ENCODE data around the gene SMG9.
"Not testable (repeated sequence)": the region's sequence is repeated elsewhere in the genome, so short reads cannot be mapped to it uniquely, and the experiment has no call there.

Gene SMG9

GRCh38 chr19:43779820-43780219, 25.1 kb upstream of the SMG9 start:
- DNase-seq, result no peak

DNA sequence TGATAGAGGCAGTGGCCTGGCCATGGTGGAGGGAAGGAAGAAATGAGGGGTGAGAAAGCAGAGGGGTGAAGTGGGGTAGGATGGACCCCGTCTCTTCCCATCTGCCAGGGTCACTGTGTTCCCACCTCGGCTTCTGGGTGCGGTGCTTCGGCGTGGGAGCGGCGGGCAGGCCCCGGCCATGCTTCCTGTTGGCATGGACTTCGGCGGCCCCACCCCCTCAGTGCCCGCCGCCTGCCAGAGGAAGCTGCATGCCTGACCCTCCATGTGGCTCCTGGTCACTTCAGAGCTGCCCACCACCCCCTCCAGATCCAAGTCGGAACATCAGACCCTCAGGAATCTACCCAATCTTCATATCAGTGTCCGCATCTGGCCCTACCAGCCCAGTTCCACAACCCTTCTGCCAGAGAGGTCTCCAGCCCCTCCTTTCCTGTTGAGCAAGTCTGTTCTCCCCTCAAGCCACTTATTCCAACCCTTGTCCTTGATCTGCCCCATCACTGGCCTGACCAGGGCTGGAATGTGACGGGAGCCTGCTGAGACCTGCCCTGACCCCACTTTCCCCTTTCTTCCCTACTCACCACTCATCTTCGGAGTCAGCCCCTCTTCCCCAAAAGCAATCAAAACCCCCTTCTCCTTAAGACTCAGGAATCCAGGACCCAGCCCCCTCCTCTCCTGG, 24.5 kb upstream of the SMG9 start:
- no peak for DNase-seq

GRCh38 chr19:43778651-43779050, 23.9 kb upstream of the SMG9 start:
- DNase-seq, result no peak

DNA sequence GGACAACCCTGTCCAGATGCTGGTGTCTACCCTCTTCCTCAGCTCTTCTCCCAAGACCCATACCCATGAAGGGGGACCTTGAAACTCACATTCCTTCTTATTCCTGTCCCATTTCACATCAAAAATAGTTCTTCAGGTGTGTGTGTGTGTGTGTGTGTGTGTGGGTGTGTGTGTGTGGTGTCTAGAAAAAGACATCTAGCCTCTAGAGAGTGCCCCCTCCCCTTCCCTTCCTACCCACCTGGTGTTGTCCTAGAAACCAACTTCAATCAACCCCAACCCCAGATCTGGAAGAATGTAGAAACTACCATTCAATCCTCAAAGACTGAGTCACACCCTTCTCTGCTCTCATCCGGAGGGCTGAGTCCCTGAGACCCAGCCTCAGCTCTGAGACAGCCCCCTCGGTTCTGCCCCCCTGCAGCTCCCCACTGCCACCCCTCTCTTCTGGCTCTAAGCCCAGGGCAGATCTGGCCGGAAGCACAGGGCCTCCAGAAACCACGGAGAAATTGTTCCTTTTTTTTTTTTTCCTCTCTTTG, 22.5 kb upstream of the SMG9 start:
- peak; percentile 49 to 51 for DNase-seq

- DNase-seq, result peak; percentile 69 to 79
Measured at GRCh38 chr19:43776286-43776685, 21.5 kb upstream of the SMG9 start.

- no peak for DNase-seq
Measured at GRCh38 chr19:43775299-43775890, 20.6 kb upstream of the SMG9 start.

- not testable (repeated sequence) for DNase-seq
Measured at GRCh38 chr19:43774940-43775258, 20.1 kb upstream of the SMG9 start.

DNA sequence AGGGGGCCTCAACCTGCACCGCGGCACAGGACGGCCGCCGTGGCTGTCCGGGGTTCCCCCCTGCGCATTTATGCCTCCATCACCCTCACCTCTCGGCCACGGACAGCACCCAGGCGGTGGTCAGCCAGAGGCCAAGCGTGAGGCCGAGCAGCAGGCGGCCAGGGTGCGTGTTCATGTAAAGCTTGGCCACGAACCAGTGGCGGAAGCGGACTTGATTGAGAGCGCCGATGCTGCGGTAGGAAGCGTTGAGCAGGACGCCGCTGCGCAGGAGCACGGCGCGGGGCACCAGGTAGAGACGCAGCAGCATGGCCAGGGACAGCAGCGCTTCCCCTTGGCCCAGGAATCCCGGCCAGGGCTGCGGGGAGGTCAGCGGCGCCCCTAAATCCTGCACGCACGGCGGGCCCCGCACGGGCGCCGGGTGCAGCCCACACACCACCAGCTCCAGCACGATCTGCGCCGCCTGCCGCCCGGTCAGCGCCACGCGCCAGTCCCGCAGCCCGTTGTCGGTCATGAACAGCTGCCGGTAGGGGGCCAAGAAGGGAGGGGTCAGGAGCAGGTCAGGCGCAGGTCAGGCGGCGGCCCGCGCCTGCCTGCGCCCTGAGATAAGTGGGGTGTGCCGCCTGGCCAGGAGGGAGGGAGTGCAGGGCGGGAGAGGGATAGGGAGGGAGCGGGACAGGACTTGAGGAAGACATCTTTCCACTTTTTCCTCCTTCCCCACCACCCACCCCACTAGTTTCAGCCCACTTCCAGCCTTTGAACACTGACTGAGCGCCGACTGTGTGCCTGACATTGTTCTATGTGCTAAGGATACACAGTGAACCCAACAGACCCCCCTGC, 19.6 kb upstream of the SMG9 start:
- DNase-seq, result no peak

- DNase-seq, result no peak
Measured at GRCh38 chr19:43773725-43774102, 19.0 kb upstream of the SMG9 start.

DNA sequence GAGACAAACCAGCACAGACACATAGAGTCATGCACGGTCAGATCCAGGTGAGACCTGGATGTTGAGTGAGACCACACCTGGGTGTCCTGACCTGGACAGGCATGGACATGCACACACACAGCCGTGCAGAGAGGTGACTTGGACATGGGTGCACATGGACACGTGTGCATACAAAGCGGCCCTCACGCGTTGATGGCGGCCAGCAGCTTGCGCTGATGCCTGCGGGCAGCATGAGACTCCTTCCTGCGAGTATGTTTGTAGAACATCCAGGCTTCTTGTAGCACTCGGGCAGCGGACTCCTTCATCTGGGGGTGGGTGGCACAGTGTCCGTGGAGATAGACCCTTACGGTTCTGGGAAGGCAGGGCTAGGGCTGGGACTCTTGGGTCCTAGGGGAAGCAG, 14.5 kb upstream of the SMG9 start:
- no peak for DNase-seq

GRCh38 chr19:43768273-43769050, 13.7 kb upstream of the SMG9 start:
- DNase-seq, result no peak

- no peak for DNase-seq
Measured at GRCh38 chr19:43767818-43768217, 13.1 kb upstream of the SMG9 start.

GRCh38 chr19:43767316-43767715, 12.6 kb upstream of the SMG9 start:
- DNase-seq, result no peak

GRCh38 chr19:43766755-43767043, 11.9 kb upstream of the SMG9 start:
- DNase-seq, result no peak

DNA sequence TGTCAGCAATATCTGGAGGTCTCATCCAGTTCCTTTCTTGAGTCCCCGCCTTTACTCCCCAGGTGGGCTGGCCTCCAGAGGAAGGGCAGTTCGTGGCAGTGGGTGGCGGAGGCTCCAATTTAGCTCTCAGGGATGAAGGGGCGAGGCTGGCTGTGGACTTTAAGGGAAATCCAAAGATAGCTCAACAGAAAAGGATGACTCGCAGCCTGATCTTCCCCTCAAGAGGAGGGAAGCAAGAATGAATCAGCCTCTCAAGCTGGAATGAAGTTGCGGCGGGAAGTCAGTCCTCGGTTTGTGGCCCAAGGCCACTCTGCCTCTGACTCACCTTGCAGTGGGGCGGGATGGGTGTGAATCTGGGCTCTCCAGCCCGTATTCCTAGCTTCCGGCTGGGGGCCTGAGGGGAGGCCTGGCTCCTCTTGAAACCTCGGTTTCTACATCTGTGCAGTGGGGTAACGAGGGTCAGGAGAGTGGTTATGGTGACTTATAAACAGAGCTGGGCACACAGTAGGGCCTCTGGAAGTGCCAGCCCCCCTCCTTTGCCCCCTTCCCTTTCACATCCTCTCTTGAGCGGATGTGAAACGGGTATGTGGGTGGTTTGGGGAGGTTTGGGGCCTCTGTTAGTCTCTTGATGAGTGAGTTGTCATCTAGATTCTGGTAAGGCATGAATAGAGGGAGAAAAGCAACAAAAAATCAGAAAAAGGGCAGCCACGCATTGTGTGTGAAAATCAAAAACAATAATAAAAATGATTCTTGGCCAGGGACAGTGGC, 10.5 kb upstream of the SMG9 start:
- DNase-seq, result peak; percentile 72 to 80

DNA sequence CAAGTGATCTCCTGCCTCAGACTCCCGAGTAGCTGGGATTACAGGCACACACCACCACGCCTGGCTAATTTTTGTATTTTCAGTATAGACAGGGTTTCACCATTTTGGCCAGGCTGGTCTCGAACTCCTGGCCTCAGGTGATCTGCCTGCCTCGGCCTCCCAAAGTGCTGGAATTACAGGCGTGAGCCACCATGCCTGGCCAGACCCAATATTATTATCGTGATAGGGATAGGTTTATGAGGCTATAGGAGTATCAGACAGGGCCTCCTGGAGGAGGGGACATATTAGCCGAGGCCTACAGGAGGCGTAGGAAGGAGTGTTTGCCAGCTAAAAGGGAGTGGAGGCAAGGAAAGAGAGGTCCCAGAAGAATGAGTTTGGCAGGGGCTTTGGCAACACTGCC, 9.9 kb upstream of the SMG9 start:
- DNase-seq, result not testable (repeated sequence)

DNA sequence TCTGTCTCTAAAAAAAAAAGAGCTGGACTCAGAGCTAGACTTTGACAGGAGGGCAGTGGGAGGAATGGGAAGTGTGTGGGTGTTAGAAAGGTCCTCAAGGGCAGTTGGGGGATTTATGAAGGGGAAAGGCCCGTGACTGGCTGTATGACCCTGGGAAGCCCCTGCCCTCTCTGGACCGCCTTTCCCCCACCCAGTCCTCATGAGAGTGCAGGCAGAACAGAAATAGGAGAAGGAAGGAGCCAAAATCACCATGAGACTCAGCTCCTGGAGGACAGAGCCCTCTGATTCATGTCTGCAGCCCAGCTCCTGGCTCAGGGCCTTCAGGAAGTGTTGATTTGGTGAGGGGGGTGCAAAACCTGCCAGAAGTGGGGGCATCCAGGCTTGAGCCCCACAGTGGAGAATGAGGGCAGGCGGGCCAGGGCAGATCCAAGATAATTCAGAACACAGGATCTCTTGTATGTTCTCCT, 8.7 kb upstream of the SMG9 start:
- DNase-seq, result no peak

DNA sequence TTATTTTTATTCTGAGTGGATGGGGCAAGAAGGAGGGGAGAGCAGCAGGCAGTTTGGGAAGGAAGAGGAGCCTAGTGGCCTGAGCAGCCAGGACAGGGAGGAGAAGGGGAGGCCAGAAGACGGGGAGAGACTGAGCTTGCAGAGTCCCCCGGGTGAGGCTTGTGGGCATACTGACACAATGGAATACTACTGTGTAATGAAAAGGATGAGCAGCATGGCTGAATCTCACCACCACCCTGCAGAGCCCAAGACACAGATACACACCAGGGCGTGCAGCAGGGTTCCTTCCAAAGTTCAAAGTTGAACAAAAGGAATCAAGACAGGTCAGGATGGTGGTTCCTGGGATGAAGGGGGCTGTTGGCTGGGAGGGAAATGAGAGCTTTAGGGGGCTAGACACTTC, 8.1 kb upstream of the SMG9 start:
- DNase-seq, result no peak

DNA sequence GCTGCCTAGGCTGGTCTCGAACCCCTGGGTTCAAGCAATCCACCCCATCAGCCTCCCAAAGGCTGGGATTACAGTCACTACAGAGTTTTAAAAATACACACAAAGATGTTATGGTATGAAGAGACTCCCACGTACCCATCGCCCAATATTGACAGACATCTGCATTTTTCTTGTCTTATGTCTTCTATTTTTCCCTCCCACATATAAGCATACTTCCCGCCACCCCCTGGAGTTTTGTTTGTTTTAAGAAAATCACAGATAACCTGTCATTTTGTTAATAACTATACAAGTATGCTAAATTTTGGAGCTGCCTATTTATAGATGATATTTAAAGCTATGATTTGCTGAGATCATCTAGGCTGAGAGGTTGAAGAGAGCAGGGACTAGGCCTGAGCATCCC, 6.2 kb upstream of the SMG9 start:
- DNase-seq, result no peak

GRCh38 chr19:43759515-43759914, 4.8 kb upstream of the SMG9 start:
- DNase-seq, result no peak

DNA sequence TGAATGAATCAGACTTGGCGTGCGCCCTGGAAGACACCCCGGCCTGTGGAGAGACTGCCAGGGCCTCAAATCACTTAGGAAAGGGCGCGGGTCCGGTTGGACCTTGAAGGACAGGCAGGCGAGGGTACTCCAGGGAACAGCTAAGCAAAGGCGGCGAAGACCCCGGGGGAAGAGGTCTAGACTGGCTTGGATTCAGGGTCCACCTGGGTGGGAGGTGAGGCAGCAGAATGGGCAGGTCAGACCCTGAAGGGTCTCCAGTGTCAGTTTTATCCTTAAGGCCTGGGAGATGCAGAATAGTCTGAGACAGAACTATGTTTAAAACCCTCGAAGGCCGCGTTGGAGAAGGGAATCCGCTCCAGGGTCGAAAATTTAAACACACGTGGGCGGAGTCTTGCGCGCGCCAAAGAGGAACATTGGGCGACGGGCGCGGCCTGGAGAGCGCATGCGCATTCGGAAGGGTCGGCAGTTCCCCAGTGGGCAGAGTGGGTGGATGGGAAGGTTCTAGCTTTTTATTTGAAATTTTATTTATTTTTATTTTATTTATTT, 567 bp upstream of the SMG9 start:
- peak; percentile 72 to 77 for DNase-seq

DNA sequence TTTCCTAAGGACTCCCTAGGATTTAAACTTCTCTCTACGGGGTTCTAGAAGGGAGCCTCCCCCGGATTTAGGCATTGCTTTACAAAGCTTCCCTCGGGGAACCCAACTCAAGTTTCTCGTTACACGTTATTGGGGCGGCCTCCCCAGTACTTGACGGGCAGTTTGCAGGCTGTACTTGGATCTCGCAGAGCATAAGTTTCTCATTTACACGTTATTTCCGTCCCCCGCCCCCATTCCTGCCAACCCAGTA, 584 bp downstream of the SMG9 start:
- no peak for DNase-seq
